ENCODE data around the gene PRDX5. TPM values are rescaled to one million over a fixed set of nuclear protein-coding genes. Genes with fewer than 3 reads are reported as not detected.

PRDX5 gene
- total and polyA plus RNA-seq, 10 of the 15 experiments (the other 5 are each of a cell fraction or from before 2014, with no cell fraction given), result 95.7 to 406 (median 240) TPM

DNA sequence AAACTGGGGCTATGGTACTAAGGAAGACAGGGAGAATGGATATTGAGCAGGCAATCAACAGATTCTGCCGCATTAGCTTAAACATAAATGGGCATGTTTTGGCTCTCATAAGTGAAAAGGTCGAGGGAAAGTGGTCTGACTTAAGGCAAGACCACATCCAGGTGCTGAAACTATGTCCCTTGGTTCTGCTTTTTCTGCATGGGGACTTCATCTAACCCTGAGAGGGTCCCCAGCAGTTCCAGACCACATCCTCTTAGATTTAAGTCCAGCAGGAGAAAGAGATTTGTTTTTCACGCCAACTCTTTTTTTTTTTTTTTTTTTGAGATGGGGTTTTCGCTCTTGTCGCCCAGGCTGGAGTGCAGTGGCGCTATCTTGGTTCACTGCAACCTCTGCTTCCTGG is 46.5 kb downstream of the PRDX5 start:
- FAIRE-seq (peak; percentile 49), ATAC-seq (0 out of 3 replicates have a peak, but pooled peaks have one; percentile 9), DNase-seq (ENCODE audit: low read depth, low spot score) (no peak)
- Histone ChIP-seq H3K27me3 (replicated peaks in 1 of 2; ENCODE audit: control insufficient read depth in 2 of 2, insufficient read depth in 2 of 2, low read length in 1 of 2) (no peaks in the 10 kb centered on the region), H3K9me3 (replicated peaks; ENCODE audit: control insufficient read depth, insufficient read depth, low read length) (no peaks in the 10 kb centered on the region; the same call in 2 of the 3 replicates), H3K4me2 (ENCODE audit: control insufficient read depth, insufficient read depth) (0 out of 2 replicates have a peak overlapping the region, but pooled peaks have one; percentile 4), H3K4me1 (ENCODE audit: control insufficient read depth, insufficient read depth, low read length) (peaks cover 29% of the 10 kb centered on the region), H4K20me1 (ENCODE audit: control insufficient read depth, insufficient read depth) (no peaks in the 10 kb centered on the region), H3K36me3 (ENCODE audit: control insufficient read depth in 2 of 2, insufficient read depth in 2 of 2, low read length in 1 of 2) (peaks cover 5 to 17% of the 10 kb centered on the region in 2 experiments; a peak in 3 of 4 replicates), H3K9ac (ENCODE audit: control insufficient read depth, insufficient read depth, low read length) (no peak overlapping the region), H3K27ac (ENCODE audit: control insufficient read depth, insufficient read depth) (peak overlapping the region; percentile 62), H3K79me2 (ENCODE audit: control insufficient read depth, insufficient read depth, low read length) (peaks cover 16% of the 10 kb centered on the region), H2AFZ (ENCODE audit: control insufficient read depth, low read depth, low read length) (no peak overlapping the region), H3K4me3 (no peak overlapping the region)
- BruUV-seq (replicated peaks), result no TSS peak
- ChIA-PET CTCF (interaction anchor here (1.3 to 1.4 kb wide), 2 partner anchors 9 to 47 kb away, joined by 3 to 4 read pairs; partner anchors contain the start of genes PRDX5 and TRMT112), SMC1A (ENCODE audit: uncharacterized antibody, unreplicated experiment) (interaction anchor here (0.6 kb wide), 1 partner anchor 62 kb away, joined by 3 read pairs; no protein-coding TSS in a partner anchor), POLR2A (interaction anchor here (0.6 to 1.7 kb wide), 4 partner anchors 41 to 308 kb away, joined by 4 to 5 read pairs (median 4); no protein-coding TSS in a partner anchor), RAD21 (ENCODE audit: unreplicated experiment) (no interaction called here)
- in situ Hi-C loops (cut with MboI) (no loop called here), intact Hi-C loops (cut with micrococcal nuclease; ENCODE audit: unreplicated experiment) (no loop called here)
- 63% methylated on average over 5 of the region's 6 CpGs for WGBS (ENCODE audit: insufficient coverage, insufficient replicate concordance, low lambda C conversion rate, missing lambda C conversion rate)
- TF ChIP-seq SPI1 (IDR thresholded peaks at IDR 0.05; ENCODE audit: borderline replicate concordance, insufficient read depth, low read depth, low read length) (peak; percentile 25; the same call in 1 of the 2 replicates), BACH1 (IDR thresholded peaks at IDR 0.05; ENCODE audit: borderline replicate concordance) (no peak), LARP7 (IDR thresholded peaks at IDR 0.05) (no peak), RUNX3 (IDR thresholded peaks at IDR 0.05; ENCODE audit: low read length) (peak; percentile 55), PML (IDR thresholded peaks at IDR 0.05; ENCODE audit: low read length) (no peak), TCF12 (IDR thresholded peaks at IDR 0.05; ENCODE audit: low read depth, low read length) (peak; percentile 59; the same call in 1 of the 2 replicates), HCFC1 (IDR thresholded peaks at IDR 0.05; ENCODE audit: low read length) (no peak), PAX5 (IDR thresholded peaks at IDR 0.05; ENCODE audit: borderline replicate concordance, low read depth, low read length) (no peak), ZNF622 (IDR thresholded peaks at IDR 0.05) (no peak), WRNIP1 (IDR thresholded peaks at IDR 0.05; ENCODE audit: borderline replicate concordance, low read depth, low read length) (no peak), TARDBP (IDR thresholded peaks at IDR 0.05; ENCODE audit: borderline replicate concordance) (no peak), KAT2A (conservative IDR thresholded peaks at IDR 0.05; ENCODE audit: control insufficient read depth, low read depth, low read length) (no peak), SUPT20H (IDR thresholded peaks at IDR 0.05; ENCODE audit: borderline replicate concordance, control insufficient read depth, low read depth, low read length) (no peak), ZNF207 (IDR thresholded peaks at IDR 0.05; ENCODE audit: borderline replicate concordance) (no peak), MTA2 (IDR thresholded peaks at IDR 0.05; ENCODE audit: low read depth) (no peak)
- TF ChIP-seq, protein P1, sequence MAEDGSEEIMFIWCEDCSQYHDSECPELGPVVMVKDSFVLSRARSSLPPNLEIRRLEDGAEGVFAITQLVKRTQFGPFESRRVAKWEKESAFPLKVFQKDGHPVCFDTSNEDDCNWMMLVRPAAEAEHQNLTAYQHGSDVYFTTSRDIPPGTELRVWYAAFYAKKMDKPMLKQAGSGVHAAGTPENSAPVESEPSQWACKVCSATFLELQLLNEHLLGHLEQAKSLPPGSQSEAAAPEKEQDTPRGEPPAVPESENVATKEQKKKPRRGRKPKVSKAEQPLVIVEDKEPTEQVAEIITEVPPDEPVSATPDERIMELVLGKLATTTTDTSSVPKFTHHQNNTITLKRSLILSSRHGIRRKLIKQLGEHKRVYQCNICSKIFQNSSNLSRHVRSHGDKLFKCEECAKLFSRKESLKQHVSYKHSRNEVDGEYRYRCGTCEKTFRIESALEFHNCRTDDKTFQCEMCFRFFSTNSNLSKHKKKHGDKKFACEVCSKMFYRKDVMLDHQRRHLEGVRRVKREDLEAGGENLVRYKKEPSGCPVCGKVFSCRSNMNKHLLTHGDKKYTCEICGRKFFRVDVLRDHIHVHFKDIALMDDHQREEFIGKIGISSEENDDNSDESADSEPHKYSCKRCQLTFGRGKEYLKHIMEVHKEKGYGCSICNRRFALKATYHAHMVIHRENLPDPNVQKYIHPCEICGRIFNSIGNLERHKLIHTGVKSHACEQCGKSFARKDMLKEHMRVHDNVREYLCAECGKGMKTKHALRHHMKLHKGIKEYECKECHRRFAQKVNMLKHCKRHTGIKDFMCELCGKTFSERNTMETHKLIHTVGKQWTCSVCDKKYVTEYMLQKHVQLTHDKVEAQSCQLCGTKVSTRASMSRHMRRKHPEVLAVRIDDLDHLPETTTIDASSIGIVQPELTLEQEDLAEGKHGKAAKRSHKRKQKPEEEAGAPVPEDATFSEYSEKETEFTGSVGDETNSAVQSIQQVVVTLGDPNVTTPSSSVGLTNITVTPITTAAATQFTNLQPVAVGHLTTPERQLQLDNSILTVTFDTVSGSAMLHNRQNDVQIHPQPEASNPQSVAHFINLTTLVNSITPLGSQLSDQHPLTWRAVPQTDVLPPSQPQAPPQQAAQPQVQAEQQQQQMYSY (CRISPR knock-in tag; IDR thresholded peaks at IDR 0.05), result no peak

All from GM12878 (cell line).